ENCODE data around the gene RALGPS2. TPM values are rescaled to one million over a fixed set of nuclear protein-coding genes. Genes with fewer than 3 reads are reported as not detected.
A peak's percentile ranks its signal among the peaks of the same experiment; 100 is the strongest.

The RALGPS2 gene
- total RNA-seq, result 2.0 and 2.6 TPM in 2 replicates

- Mint-ChIP-seq H3K9me3 (no peaks in the 10 kb centered on the region), H3K4me1 (peaks cover 9% of the 10 kb centered on the region), H3K36me3 (ENCODE audit: low read depth) (no peaks in the 10 kb centered on the region), H3K27me3 (peaks cover 15% of the 10 kb centered on the region), H3K27ac (peak within 1 kb of the TSS; percentile 74), H3K4me3 (peak within 1 kb of the TSS; percentile 86)
- peak; percentile 92 for DNase-seq
- intact Hi-C loops (cut with micrococcal nuclease), result loop anchor here (5.0 kb wide), 3 partner anchors 302 to 567 kb away; partner anchors contain the start of genes FAM20B, SOAT1 and TOR3A
These were observed at the start of gene RALGPS2 for GRCh38 chr1:178724728-178725465. Gene RALGPS2 (plus strand): TSS chr1:178725244. CDS start chr1:178776765, 51,521 bp downstream.

- intact Hi-C loops (cut with micrococcal nuclease), result no loop called here
- Mint-ChIP-seq H3K27ac (no peak overlapping the region), H3K9me3 (no peaks in the 10 kb centered on the region), H3K4me1 (no peaks in the 10 kb centered on the region), H3K36me3 (ENCODE audit: low read depth) (no peaks in the 10 kb centered on the region), H3K4me3 (no peak overlapping the region), H3K27me3 (peaks cover 4% of the 10 kb centered on the region)
- no peak for DNase-seq
These were observed 45.8 kb upstream of the RALGPS2 start for GRCh38 chr1:178679237-178679636.

GRCh38 chr1:178682429-178682828, 42.6 kb upstream of the RALGPS2 start:
- H3K36me3 Mint-ChIP-seq (ENCODE audit: low read depth), result no peaks in the 10 kb centered on the region
- no peak for DNase-seq
- H3K27ac Mint-ChIP-seq, result no peak overlapping the region
- H3K9me3 Mint-ChIP-seq, result no peaks in the 10 kb centered on the region
- H3K4me1 Mint-ChIP-seq, result peaks cover 3% of the 10 kb centered on the region
- H3K27me3 Mint-ChIP-seq, result peaks cover 2% of the 10 kb centered on the region
- no peak overlapping the region for H3K4me3 Mint-ChIP-seq
- intact Hi-C loops (cut with micrococcal nuclease), result no loop called here

- intact Hi-C loops (cut with micrococcal nuclease), result no loop called here
- peaks cover 2% of the 10 kb centered on the region for H3K27me3 Mint-ChIP-seq
- no peak for DNase-seq
- H3K4me3 Mint-ChIP-seq, result no peak overlapping the region
- no peaks in the 10 kb centered on the region for H3K36me3 Mint-ChIP-seq (ENCODE audit: low read depth)
- H3K27ac Mint-ChIP-seq, result no peak overlapping the region
- peaks cover 3% of the 10 kb centered on the region for H3K4me1 Mint-ChIP-seq
- no peaks in the 10 kb centered on the region for H3K9me3 Mint-ChIP-seq
These were observed 42.2 kb upstream of the RALGPS2 start for GRCh38 chr1:178682886-178683285.

GRCh38 chr1:178683291-178683690, 41.8 kb upstream of the RALGPS2 start:
- Mint-ChIP-seq H3K4me1 (peaks cover 3% of the 10 kb centered on the region), H3K4me3 (no peak overlapping the region), H3K27me3 (peaks cover 2% of the 10 kb centered on the region), H3K36me3 (ENCODE audit: low read depth) (no peaks in the 10 kb centered on the region), H3K9me3 (no peaks in the 10 kb centered on the region), H3K27ac (no peak overlapping the region)
- intact Hi-C loops (cut with micrococcal nuclease), result no loop called here
- DNase-seq, result no peak

GRCh38 chr1:178684111-178684510, 40.9 kb upstream of the RALGPS2 start:
- H3K9me3 Mint-ChIP-seq, result no peaks in the 10 kb centered on the region
- DNase-seq, result no peak
- H3K27me3 Mint-ChIP-seq, result peaks cover 2% of the 10 kb centered on the region
- no peak overlapping the region for H3K4me3 Mint-ChIP-seq
- peaks cover 3% of the 10 kb centered on the region for H3K4me1 Mint-ChIP-seq
- no peak overlapping the region for H3K27ac Mint-ChIP-seq
- intact Hi-C loops (cut with micrococcal nuclease), result no loop called here
- H3K36me3 Mint-ChIP-seq (ENCODE audit: low read depth), result no peaks in the 10 kb centered on the region

GRCh38 chr1:178684542-178685000, 40.5 kb upstream of the RALGPS2 start:
- Mint-ChIP-seq H3K4me1 (peaks cover 3% of the 10 kb centered on the region), H3K4me3 (no peak overlapping the region), H3K27ac (no peak overlapping the region), H3K36me3 (ENCODE audit: low read depth) (no peaks in the 10 kb centered on the region), H3K9me3 (no peaks in the 10 kb centered on the region), H3K27me3 (peaks cover 2% of the 10 kb centered on the region)
- intact Hi-C loops (cut with micrococcal nuclease), result no loop called here
- peak; percentile 33 for DNase-seq

- H3K27me3 Mint-ChIP-seq, result no peaks in the 10 kb centered on the region
- DNase-seq, result no peak
- no peaks in the 10 kb centered on the region for H3K9me3 Mint-ChIP-seq
- peaks cover 3% of the 10 kb centered on the region for H3K4me1 Mint-ChIP-seq
- intact Hi-C loops (cut with micrococcal nuclease), result no loop called here
- H3K4me3 Mint-ChIP-seq, result no peak overlapping the region
- H3K27ac Mint-ChIP-seq, result no peak overlapping the region
- no peaks in the 10 kb centered on the region for H3K36me3 Mint-ChIP-seq (ENCODE audit: low read depth)
These were observed 38.6 kb upstream of the RALGPS2 start for GRCh38 chr1:178686407-178686806.

GRCh38 chr1:178688244-178688643, 36.8 kb upstream of the RALGPS2 start:
- no peak overlapping the region for H3K27ac Mint-ChIP-seq
- no peak overlapping the region for H3K4me3 Mint-ChIP-seq
- no peaks in the 10 kb centered on the region for H3K36me3 Mint-ChIP-seq (ENCODE audit: low read depth)
- peak; percentile 16 for DNase-seq
- intact Hi-C loops (cut with micrococcal nuclease), result no loop called here
- no peaks in the 10 kb centered on the region for H3K9me3 Mint-ChIP-seq
- peaks cover 3% of the 10 kb centered on the region for H3K4me1 Mint-ChIP-seq
- no peaks in the 10 kb centered on the region for H3K27me3 Mint-ChIP-seq

- intact Hi-C loops (cut with micrococcal nuclease), result no loop called here
- Mint-ChIP-seq H3K36me3 (ENCODE audit: low read depth) (no peaks in the 10 kb centered on the region), H3K27ac (no peak overlapping the region)
These were observed 35.3 kb upstream of the RALGPS2 start for GRCh38 chr1:178689769-178690168.

GRCh38 chr1:178690496-178690895, 34.5 kb upstream of the RALGPS2 start:
- Mint-ChIP-seq H3K27me3 (no peaks in the 10 kb centered on the region), H3K4me1 (no peaks in the 10 kb centered on the region), H3K9me3 (no peaks in the 10 kb centered on the region), H3K4me3 (no peak overlapping the region), H3K36me3 (ENCODE audit: low read depth) (no peaks in the 10 kb centered on the region), H3K27ac (no peak overlapping the region)
- DNase-seq, result no peak
- intact Hi-C loops (cut with micrococcal nuclease), result no loop called here

More at GRCh38 chr1:178689769-178690168, 35.3 kb upstream of the RALGPS2 start:
- no peaks in the 10 kb centered on the region for H3K9me3 Mint-ChIP-seq
- no peak overlapping the region for H3K4me3 Mint-ChIP-seq
- H3K27me3 Mint-ChIP-seq, result no peaks in the 10 kb centered on the region
- no peak for DNase-seq
- no peaks in the 10 kb centered on the region for H3K4me1 Mint-ChIP-seq

- H3K36me3 Mint-ChIP-seq (ENCODE audit: low read depth), result no peaks in the 10 kb centered on the region
- H3K9me3 Mint-ChIP-seq, result no peaks in the 10 kb centered on the region
- no peaks in the 10 kb centered on the region for H3K4me1 Mint-ChIP-seq
- intact Hi-C loops (cut with micrococcal nuclease), result no loop called here
- no peak for DNase-seq
- H3K27ac Mint-ChIP-seq, result no peak overlapping the region
- H3K4me3 Mint-ChIP-seq, result no peak overlapping the region
- no peaks in the 10 kb centered on the region for H3K27me3 Mint-ChIP-seq
These were observed 32.3 kb upstream of the RALGPS2 start for GRCh38 chr1:178692564-178693327.

GRCh38 chr1:178693366-178693765, 31.7 kb upstream of the RALGPS2 start:
- Mint-ChIP-seq H3K4me1 (no peaks in the 10 kb centered on the region), H3K27ac (no peak overlapping the region), H3K4me3 (no peak overlapping the region), H3K27me3 (no peaks in the 10 kb centered on the region), H3K36me3 (ENCODE audit: low read depth) (no peaks in the 10 kb centered on the region), H3K9me3 (no peaks in the 10 kb centered on the region)
- no peak for DNase-seq
- intact Hi-C loops (cut with micrococcal nuclease), result no loop called here

- intact Hi-C loops (cut with micrococcal nuclease), result no loop called here
- peaks cover 2% of the 10 kb centered on the region for H3K27me3 Mint-ChIP-seq
- no peaks in the 10 kb centered on the region for H3K9me3 Mint-ChIP-seq
- H3K27ac Mint-ChIP-seq, result no peak overlapping the region
- DNase-seq, result no peak
- no peak overlapping the region for H3K4me3 Mint-ChIP-seq
- H3K4me1 Mint-ChIP-seq, result no peaks in the 10 kb centered on the region
- no peaks in the 10 kb centered on the region for H3K36me3 Mint-ChIP-seq (ENCODE audit: low read depth)
These were observed 30.0 kb upstream of the RALGPS2 start for GRCh38 chr1:178694923-178695525.
